ENCODE results near the gene FAM221A.
"Not testable (repeated sequence)": the region's sequence is repeated elsewhere in the genome, so short reads cannot be mapped to it uniquely, and the experiment has no call there.

The FAM221A gene, protein sequence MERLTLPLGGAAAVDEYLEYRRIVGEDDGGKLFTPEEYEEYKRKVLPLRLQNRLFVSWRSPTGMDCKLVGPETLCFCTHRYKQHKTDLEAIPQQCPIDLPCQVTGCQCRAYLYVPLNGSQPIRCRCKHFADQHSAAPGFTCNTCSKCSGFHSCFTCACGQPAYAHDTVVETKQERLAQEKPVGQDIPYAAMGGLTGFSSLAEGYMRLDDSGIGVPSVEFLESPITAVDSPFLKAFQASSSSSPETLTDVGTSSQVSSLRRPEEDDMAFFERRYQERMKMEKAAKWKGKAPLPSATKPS

DNA sequence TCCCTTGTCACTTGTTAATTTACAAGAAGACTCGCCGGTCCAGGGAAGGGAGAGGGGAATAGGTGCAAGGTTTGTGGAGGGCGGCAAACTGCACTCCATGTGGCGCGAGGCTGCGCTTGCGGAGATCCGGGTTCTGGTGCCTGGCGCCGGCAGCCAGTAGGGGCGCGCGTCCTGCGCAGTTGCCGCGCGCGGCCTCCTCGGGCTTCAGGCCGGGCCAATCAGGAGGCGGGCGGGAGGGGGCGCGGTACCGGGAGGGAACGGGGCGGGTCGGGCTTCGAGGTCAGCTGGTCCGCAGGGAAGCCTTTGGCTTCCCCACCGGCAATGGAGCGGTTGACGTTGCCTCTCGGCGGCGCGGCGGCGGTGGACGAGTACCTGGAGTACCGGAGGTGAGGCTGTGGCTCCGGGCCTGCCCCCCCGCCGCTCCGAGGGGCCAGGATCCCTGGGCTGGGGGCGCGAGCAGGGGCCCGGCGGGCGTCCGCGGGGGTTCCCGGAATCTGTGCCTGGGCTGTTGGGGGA lies at the start of gene FAM221A:
FAM221A (plus strand) TSS at position 302 of the 516 bp plus-strand sequence; CDS start at position 322, 20 bp downstream.
- peak within 1 kb of the TSS; percentile 62 for H3K4me3 ChIP-seq (ENCODE audit: low read depth, low read length)
- no peak for DNase-seq (ENCODE audit: low read depth)

DNA sequence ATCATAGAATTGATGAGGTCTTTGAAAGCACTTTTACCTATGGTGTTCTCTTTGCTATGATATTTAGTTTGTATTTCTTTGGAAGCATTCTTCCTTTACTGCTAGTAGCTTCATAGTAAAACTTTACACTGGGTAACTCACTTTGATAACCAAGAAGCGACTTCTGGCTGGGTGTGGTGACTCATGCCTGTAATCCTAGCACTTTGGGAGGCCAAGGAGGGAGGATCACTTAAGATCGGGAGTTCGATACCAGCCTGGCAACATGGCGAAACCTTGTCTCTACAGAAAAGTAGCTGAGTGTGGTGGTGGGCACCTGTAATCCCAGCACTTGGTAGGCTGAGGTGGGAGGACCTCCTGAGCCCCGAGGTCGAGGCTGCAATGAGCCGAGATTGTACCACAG lies 46.6 kb upstream of the FAM221A start:
- DNase-seq (ENCODE audit: low read depth), result no peak
- H3K4me3 ChIP-seq (ENCODE audit: low read depth, low read length), result no peak overlapping the region

DNA sequence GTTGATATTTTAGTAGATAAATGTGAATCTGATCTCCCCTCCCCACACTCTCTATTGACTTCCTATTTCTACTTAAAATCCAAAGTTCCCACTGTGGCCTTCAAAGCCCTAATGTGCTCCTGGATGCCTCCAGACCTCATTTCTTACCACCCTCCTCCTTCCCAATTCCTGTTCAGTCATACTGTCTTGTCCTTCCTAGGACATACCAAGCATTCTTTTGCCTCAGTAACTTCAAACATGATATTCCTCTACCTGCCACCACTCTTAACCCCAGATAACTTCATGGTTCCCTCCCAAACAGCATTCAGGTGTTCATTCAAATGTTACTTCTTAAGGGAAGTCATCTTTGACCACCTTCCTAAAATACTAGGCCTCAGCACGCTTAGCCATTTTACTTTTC lies 34.2 kb upstream of the FAM221A start:
- no peak for DNase-seq (ENCODE audit: low read depth)
- H3K4me3 ChIP-seq (ENCODE audit: low read depth, low read length), result no peak overlapping the region

DNA sequence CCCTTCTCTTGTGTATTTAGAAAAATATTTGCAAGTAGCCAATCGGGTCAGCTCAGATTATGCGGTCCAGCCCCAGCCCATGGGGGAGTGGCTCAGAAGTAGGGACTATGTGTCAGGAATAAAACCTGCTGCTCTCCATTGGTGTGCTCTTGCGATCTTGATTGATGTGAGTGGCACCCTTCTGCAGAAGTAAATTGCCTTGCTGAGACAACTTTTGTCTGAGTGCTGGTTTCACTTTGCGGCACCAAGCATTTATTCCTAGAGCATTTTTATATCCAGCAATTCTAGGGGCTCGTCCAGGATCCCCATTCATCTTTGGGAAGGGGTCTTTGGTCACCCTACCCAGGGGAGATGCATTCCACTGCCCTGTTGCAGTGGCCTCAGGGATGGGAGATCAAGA lies 26.1 kb upstream of the FAM221A start:
- no peak overlapping the region for H3K4me3 ChIP-seq (ENCODE audit: low read depth, low read length)
- DNase-seq (ENCODE audit: low read depth), result no peak

DNA sequence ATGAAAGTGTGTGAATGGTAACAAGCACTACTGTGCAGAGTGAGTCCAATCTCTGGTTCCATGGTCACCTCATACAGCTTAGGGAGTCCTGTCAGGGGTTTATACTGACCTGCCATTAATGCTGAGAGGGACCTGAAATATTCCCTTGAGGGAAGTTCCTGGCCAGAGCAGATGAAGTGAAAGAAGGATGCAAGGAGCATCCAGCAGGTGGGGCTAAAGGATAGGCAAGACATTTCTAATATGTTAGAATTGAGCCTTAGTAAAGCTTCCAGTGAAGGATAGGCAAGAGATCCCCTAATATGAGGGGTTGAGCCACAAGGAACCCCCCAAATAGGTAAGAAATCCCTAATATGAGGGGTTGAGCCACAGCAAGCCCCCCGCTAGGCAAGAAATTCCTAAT lies 25.5 kb upstream of the FAM221A start:
- no peak for DNase-seq (ENCODE audit: low read depth)

DNA sequence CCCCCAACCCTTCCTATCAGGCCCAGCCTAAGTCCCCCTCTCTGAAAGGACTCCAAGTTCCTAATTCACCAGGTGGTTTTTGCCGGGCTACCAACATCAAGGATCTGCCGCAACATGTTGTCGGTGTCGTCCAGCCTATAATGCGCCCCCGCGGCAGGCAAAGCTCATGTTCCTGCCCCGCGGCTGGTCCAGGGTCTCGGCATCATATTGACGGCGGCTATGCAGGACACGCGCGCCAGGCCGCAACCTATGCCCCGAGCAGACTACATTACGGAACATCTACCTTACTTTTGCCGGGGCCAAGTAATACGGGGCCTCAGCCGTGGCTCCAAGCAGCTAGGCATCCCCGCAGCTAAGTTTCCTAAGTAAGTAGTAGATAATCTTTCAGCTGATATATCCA lies 24.6 kb upstream of the FAM221A start:
- no peak for DNase-seq (ENCODE audit: low read depth)
- no peak overlapping the region for H3K4me3 ChIP-seq (ENCODE audit: low read depth, low read length)

More for the DNA sequence above, 25.5 kb upstream of the FAM221A start:
- H3K4me3 ChIP-seq (ENCODE audit: low read depth, low read length), result no peak overlapping the region

DNA sequence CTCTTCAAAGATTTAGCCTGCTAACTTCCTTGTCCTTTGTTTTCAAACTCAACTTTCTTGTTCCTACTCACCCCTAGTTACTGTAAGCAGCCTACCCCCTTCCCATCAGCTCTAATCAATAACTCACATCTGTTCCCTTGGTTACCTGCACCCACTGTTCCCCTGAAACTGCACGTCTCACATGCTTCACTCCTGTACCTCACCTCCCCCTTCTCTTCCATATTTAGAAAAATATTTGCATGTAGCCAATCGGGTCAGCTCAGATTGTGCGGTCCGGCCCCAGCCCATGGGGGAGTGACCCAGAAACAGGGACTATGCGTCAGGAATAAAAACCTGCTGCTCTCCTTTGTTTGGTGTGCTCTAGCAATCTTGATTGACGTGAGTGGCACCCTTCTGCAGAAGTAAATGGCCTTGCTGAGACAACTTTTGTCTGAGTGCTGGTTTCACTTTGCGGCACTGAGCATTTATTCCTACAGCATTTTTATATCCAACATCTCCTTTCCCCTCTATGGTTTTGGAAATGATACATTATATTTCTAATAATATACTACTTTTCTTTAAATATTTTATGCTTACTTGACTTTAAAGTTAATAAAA lies 21.1 kb upstream of the FAM221A start:
- H3K4me3 ChIP-seq (ENCODE audit: low read depth, low read length), result no peak overlapping the region
- no peak for DNase-seq (ENCODE audit: low read depth)

DNA sequence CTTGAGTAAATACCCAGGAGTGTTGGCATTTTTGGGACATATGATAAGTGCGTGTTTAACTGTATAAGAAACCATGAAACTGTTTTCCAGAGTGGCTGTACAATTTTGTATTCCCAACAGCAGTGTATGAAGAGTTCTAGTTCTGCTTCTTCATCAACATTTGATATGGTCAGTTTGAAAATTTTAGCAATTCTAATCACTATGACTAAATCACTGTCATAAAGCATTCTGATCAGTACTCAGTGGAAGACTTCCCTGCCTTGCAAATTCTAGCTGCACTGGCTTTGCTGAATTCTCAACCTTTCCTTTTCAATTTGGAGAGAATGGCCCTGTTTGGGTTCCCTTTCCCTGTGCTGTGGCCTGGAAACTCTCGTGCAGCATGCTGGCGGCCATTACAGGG lies 18.6 kb upstream of the FAM221A start:
- H3K4me3 ChIP-seq (ENCODE audit: low read depth, low read length), result no peak overlapping the region

DNA sequence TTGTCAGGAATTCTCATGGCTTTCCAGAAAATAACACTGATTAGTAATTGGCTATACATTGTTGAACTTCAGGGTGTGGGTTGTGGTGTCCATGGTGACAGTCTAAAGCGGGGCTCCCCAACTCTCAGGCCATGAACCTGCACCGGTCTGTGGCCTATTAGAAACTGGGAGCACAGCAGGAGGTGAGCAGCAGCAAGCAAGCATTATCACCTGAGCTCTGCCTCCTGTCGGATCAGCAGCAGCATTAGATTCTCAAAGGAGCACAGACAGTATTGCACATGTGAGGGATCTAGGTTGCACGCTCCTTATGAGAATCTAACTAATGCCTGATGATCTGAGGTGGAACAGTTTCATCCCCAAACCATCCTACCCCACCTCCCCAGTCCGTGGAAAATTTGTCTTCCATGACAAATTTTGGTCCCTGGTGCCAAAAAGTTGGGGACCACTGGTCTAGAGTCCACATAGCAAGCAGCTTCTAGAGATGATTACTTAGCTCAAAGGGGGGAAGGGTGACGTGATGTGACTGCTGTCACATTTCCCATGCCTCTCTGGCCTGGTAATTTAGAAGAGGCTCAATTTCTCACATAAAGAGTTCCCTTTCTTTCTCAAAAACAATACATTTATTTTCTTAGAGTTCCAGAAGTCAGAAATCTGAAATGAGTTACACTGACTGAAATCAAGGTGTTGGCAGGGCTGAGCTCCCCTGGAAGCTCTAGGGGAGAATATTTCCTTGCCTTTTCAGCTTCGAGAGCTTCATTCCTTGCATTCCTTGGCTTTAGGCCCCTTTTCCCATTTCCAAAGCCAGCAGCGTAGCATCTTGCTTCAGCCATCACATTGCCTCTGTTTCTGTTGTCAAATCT lies 17.6 kb upstream of the FAM221A start:
- no peak overlapping the region for H3K4me3 ChIP-seq (ENCODE audit: low read depth, low read length)
- no peak for DNase-seq (ENCODE audit: low read depth)

More for the DNA sequence above, 18.6 kb upstream of the FAM221A start:
- DNase-seq (ENCODE audit: low read depth), result no peak

DNA sequence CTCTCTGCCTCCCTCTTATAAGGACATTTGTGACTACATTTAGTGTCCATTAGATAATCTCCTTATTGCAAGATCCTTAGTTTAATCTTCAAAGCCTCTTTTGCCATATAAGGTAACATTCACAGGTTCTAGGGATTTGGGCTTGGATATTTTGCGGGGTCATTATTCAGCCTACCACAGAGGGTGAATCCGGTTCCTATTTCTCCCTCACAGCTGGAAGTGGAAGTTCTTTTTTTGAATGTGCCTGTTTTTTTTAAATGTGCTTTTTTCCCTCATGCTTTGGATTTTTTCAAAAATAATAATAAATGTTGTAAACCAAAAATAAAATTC lies 17.1 kb upstream of the FAM221A start:
- no peak for DNase-seq (ENCODE audit: low read depth)
- no peak overlapping the region for H3K4me3 ChIP-seq (ENCODE audit: low read depth, low read length)

DNA sequence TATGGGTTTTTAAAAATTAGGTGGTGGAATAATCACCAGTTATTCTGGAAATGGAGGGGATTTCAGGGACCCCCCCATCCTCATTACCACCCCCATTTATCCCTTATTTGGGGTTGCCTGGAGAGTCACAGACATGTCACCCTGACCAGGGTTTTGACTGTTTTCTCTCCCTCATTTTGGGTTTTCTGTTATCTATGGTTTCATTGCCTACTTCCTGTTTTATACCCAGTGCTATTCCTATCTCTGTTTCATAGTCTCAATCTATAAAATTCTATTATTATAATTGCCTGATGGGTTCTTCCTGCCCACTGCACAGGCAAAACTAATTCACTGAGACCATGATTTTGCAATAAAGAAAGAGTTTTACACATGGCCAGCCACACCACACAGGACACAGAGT lies 15.9 kb upstream of the FAM221A start:
- DNase-seq (ENCODE audit: low read depth), result no peak
- H3K4me3 ChIP-seq (ENCODE audit: low read depth, low read length), result no peak overlapping the region

DNA sequence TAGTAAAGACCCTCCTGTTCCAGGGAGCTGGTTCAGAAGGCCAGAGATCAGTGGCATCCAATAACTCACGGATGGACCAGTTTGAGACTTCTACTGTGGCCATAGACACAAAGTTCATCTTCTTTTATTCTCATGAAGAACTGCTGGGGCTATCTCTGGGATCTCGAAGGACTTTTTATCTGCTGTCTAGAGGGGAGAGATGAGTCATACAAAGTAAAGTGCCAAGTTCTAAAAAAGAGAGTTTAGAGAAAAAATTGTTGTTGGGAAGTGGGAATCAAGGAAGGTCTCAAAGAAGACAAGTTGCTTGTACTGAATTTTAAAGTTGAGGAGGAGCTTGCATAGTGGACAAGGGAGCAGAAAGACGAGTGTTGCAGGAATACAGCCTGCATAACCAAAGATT lies 8.0 kb upstream of the FAM221A start:
- no peak for DNase-seq (ENCODE audit: low read depth)
- H3K4me3 ChIP-seq (ENCODE audit: low read depth, low read length), result no peak overlapping the region

DNA sequence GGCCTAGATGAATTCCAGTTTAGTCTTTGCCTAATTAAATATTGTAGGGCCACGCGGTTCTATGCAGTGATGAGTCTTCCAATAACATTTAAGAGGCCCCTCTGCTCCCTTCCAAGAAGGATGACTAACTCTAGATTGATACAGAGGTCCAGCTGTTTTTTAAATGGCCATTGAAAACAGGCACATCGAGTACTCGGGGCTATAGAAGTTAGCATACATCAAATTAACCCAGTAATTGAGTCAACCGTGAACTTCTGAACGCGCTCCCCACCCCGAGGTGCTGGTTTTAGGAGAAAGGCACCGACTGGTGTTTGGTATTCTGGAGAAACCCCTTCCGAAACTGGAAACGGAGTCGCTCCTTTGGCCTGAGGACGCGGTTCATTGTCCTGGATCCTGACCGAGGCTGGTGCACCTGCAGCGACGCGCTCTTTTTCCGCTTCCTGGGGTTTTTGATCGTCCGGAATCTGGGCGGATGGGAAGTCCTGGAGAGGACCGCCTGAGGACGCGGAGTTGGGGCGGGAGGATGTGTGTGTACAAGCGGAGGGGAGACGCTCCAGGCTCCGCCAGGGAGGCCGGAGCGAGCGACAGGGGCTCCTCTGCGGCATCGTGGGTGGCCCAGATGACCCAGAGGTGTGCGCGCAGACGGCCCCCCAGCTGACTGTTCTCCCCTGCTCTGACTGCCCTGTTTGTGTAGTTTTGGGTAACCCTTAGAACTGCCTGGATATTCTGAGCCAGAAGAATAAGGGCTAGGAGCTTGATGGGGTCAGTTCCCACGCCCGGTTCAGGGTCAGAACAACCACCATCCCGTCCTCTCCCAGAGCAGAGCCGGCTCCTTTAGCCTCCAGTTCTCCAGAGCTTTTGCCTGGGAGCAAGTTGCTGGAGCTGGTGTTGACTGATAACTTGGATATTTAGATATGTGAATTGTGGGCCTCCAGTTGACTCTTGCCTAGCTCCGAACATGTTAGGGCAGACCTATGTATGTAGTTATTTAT lies 711 bp downstream of the FAM221A start:
- H3K4me3 ChIP-seq (ENCODE audit: low read depth, low read length), result peak overlapping the region; percentile 62
- no peak for DNase-seq (ENCODE audit: low read depth)

DNA sequence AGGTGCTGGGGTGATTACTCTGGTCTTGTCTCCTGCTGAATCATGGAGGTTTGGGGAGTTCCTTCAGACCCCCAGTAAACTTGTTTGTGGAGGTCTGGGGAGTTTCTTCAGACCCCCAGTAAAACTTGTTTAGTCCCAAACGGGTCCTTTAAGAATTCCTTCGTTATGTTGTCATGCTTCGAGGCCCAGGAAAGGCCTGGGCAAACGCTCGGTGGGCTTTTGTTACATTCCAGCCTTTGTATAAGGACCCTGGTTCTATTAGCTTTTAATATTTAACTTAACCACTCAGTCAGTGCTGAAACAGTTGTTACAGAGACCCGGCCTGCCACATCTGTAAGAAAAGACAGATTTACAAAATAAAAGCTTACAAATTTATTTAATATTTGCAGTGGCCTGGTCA lies 4.0 kb downstream of the FAM221A start:
- not testable (repeated sequence) for H3K4me3 ChIP-seq (ENCODE audit: low read depth, low read length); DNase-seq (ENCODE audit: low read depth)

DNA sequence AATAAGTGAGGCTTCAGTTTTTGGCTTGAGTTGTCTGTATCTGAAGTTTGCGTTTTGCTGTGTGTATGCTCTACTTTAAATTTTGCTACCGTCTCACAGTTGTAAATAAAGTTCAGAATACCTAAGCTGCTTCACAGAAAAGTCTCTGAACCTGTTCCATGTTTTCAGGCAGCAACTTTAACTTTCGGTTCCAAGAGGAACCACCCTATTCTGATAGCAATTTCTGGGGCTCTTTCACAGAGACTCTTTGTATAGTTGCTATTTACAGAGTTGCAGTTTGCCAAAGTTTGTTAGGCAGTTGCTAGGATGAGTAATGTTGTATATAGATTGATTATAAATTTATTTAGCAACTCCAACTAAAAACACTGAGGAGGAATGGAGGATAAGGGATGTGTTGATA lies 5.7 kb downstream of the FAM221A start:
- DNase-seq (ENCODE audit: low read depth), result no peak

DNA sequence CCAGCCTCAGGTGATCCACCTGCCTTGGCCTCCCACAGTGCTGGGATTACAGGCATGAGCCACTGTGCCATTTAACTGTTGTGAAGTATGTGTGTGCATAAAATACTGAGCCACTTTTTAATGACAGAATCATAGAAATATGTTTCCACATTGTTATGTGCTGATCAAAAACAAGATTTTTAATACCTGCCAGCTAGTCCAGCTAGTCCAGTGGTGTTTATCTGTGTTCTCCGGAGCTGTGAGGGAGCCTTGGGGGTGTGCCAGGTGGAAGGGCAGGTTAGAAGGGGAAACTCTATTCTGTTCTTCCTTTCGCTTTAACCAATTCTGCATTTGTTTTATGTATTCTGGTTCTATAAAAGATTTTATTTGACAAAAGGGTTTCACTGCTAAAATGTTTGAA lies 7.0 kb downstream of the FAM221A start:
- no peak overlapping the region for H3K4me3 ChIP-seq (ENCODE audit: low read depth, low read length)
- no peak for DNase-seq (ENCODE audit: low read depth)

More for the DNA sequence above, 5.7 kb downstream of the FAM221A start:
- H3K4me3 ChIP-seq (ENCODE audit: low read depth, low read length), result no peak overlapping the region

DNA sequence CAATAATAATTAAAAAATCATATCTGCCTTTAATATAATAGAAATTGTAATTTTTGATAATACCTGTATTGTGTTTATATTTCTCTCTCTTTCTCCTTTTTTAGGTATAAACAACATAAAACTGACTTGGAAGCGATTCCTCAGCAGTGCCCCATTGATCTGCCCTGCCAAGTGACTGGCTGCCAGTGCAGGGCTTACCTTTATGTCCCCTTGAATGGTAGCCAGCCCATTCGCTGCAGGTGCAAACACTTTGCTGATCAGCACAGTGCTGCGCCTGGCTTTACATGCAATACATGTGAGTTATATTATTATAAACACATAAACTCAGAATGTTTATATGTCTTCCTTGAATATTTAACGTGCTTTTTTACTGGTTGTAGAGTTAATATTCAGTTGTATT lies 9.2 kb downstream of the FAM221A start:
- no peak for DNase-seq (ENCODE audit: low read depth)
- H3K4me3 ChIP-seq (ENCODE audit: low read depth, low read length), result no peak overlapping the region

DNA sequence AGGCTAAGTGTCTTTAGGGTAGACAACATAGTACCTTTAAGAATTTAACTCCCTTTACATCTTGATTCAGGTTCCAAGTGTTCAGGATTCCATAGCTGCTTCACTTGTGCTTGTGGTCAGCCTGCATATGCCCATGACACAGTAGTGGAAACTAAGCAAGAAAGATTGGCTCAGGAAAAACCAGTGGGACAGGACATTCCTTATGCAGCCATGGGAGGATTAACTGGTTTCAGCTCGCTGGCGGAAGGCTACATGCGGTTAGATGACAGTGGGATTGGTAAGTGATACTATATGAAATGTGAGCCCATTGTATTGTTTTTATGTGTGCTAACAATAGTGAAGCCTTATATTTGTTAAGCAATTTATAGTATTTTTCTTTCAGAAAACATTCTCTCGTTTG lies 11.3 kb downstream of the FAM221A start:
- peak; percentile 45 for DNase-seq (ENCODE audit: low read depth)
- H3K4me3 ChIP-seq (ENCODE audit: low read depth, low read length), result no peak overlapping the region

DNA sequence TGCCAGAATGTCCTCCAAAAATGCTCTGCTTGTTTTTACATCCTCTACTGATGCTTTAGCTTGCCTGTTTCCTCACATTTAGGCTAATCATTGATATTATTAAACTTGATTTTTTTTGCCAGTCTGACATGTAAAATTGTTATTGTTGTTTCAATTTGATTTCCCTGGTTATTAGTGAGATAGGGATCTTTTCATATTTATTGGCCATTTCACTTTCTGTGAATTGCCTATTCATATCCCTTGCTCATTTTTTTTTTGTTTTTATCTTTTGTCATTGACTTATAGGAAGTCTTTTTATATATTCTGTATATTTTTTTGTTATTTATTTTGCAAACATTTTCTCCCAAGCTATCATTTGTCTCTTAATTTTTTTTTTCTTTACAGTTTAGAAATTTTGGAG lies 13.2 kb downstream of the FAM221A start:
- DNase-seq (ENCODE audit: low read depth), result no peak
- H3K4me3 ChIP-seq (ENCODE audit: low read depth, low read length), result no peak overlapping the region
